H1 (cell line): ENCODE measurements around the gene PRMT3. TPM values are rescaled to one million over a fixed set of nuclear protein-coding genes. Genes with fewer than 3 reads are reported as not detected.

Source experiments
- CHD1 ChIP-seq: IDR thresholded peaks from 2 replicates; pipeline ENCODE4 v1.6.1; 2012; ENCODE audit warnings: low read depth, low read length, improper control_type of control experiment
- POU5F1 ChIP-seq: IDR thresholded peaks from 2 replicates; pipeline ENCODE4 v1.6.1; 2011; ENCODE audit warnings: low read depth, mild to moderate bottlenecking, low read length, moderate library complexity
- SP1 ChIP-seq: IDR thresholded peaks from 2 replicates; pipeline ENCODE4 v1.6.1; 2011; ENCODE audit warnings: low read depth, low read length
- SUZ12 ChIP-seq: fragments of 200-600 bp; sonication (generic); IDR thresholded peaks from 2 replicates; pipeline ENCODE4 v1.6.1; 2012; ENCODE audit warnings: mild to moderate bottlenecking, inconsistent platforms, low read length, moderate library complexity, mixed read lengths
- polyA plus RNA-seq, 7 experiments: library from polyadenylated mRNA; depleted of rRNA in 3 of 7; stranded (reverse) in 5 of 7; unstranded in 2 of 7; fragments of >200 nt in 5 of 7; fragments of 200-250 nt in 2 of 7; gene quantifications; 1 replicate in 5 of 7; 2 replicates in 1 of 7; 4 replicates in 1 of 7; pipeline versions ENCODE4 v1.2.1 to v1.2.3, GENCODE V29; 2011 to 2013; ENCODE audit warnings: missing spikeins in 2 of 7, mixed read lengths in 2 of 7
- total RNA-seq: library from RNA; stranded (reverse); fragmentation: NEBNext Ultra II Directional; extraction: Animal tissue kit (Norgen Biotek cat#: 25700); gene quantifications from 2 replicates; pipeline ENCODE4 v1.2.1, GENCODE V29; 2021

Gene PRMT3
- total and polyA plus RNA-seq, 2 of the 8 experiments (the other 6 are each of a cell fraction or from before 2014, with no cell fraction given), result 11.2 to 26.5 TPM

GRCh38 chr11:20512869-20513268 is 125.4 kb downstream of the PRMT3 start (continued):
- TF ChIP-seq SUZ12 (no peak), SP1 (no peak), POU5F1 (no peak), CHD1 (no peak)
- TF ChIP-seq, all 59 proteins: peak for 0
